Dermis blood vessel endothelial cell (primary cell): ENCODE results near the gene TPRG1. TPM values are rescaled to one million over a fixed set of nuclear protein-coding genes. Genes with fewer than 3 reads are reported as not detected.

ENCODE experiments used
- DNase-seq: peaks from one replicate; pipeline ENCODE4 v3.0.0; 2010
- total RNA-seq: library from RNA; depleted of rRNA; stranded (reverse); fragments of >200 nt; gene quantifications from 2 replicates; pipeline ENCODE4 v1.2.3, GENCODE V29; 2014

Gene TPRG1, protein sequence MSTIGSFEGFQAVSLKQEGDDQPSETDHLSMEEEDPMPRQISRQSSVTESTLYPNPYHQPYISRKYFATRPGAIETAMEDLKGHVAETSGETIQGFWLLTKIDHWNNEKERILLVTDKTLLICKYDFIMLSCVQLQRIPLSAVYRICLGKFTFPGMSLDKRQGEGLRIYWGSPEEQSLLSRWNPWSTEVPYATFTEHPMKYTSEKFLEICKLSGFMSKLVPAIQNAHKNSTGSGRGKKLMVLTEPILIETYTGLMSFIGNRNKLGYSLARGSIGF
- total RNA-seq: not detected in 2 replicates

GRCh38 chr3:189171707-189172106, at the start of gene TPRG1:
TSS of gene TPRG1 (plus strand) at chr3:189171971. CDS start at chr3:189207385, 35,414 bp downstream.
- DNase-seq: no peak

- no peak for DNase-seq
Measured at GRCh38 chr3:189122110-189122509, 49.7 kb upstream of the TPRG1 start.

DNA sequence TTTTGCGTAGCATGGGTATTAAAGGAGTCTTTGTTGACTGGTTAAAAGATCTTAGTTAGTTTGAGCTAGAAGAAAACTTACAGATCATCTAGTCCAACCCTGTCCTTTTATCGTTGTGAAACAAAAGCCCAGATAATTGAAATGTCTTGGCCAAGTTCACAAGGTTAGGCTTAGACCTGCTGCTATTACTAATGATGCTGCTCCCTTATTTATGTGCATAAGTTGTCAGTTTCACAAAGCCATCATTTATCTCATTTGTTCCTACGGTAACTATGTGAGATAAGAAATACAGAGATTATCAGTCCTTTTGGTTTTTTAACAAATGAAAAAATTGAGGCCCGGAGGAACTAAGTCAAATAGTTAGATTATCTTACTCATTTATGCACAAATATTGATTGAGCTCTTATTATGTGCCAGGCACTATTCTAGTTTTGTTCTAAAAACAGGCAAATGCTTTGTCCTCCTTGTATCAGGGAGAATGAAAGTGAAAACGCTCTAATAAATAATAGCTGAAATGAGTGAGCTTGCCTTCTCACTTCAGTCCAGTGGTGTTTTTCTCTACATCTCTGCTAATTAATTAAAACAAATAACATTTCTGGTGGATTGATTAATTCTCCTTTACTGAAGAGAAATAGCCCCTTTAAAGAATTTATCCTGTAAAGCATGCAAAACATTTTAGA, 49.1 kb upstream of the TPRG1 start:
- no peak for DNase-seq

DNA sequence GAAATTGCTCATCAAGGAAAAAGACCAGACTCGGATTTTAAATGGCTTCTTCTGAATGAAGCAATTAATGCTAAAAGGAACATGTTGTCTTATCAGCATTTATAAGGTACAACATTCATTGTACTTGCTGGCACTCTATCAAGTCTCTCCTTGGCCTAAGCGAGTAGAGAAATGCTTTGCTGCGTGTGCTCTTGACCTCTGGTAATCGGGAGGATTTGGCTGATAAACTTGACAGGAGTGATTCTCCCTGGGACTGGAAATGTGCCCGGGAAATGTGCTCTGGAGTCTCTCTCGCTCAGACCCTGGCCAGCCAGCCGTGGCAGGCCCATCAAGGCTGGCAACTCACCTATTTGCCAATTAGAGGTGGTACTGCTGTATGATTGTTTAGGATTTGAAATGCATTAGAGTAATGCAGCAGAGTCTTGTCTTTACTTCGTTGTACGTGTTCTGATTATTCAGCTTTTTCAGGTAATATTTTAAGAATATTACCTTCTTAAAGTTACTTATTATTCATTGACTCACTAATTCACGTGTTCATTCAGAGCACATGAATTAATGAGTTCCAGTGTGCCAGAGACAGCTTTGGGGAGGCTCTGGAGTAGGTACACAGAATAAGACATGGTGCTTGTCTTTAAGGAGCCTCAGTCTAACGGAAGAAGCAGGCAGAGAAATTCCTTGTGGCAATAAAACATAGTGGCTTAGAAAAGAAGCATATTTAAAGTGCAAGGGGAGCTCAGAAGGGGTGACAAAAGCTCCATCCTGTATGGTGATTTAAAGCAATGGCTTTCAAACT, 48.0 kb upstream of the TPRG1 start:
- no peak for DNase-seq

DNA sequence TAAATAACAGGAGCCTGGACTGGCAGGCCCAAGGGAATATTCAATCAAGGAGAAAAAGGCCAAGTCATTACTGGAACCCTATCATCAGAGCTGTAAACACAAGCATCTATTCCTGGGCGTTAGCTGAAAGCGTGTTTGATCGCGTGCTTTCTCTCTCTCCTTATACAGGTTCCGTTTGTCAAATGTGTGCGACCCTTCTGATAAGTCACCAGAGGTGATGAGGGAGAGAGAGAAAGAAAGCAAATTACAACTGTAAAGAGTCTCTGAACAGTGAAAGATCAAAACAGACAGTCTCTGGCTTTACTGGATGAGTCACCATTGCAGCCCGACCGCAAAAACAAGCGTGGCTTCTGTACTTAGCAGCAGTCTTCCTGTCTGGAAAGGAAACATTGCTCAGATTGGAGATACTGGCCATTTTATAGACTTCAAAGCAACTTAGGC, 39.5 kb upstream of the TPRG1 start:
- peak; percentile 83 for DNase-seq

DNA sequence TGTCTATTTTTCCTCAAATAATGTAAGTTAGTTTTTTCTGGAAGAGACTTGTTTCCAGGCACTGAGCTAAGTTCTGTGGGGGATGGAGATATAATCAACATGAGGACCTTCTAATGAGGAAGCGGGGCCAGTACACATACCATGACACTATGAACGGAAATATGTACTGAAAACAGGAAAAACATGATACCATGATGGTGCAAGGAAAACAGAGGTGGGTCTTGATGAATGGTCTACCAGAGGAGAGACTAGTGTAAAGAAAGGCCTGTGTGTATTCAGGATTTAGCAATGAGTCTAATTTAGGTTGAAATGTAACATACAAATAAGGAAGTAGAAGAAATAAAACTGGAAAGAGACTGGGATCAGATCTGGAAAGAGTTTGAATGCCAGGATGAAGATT, 38.9 kb upstream of the TPRG1 start:
- no peak for DNase-seq

GRCh38 chr3:189133768-189134167, 38.0 kb upstream of the TPRG1 start:
- DNase-seq: no peak

DNA sequence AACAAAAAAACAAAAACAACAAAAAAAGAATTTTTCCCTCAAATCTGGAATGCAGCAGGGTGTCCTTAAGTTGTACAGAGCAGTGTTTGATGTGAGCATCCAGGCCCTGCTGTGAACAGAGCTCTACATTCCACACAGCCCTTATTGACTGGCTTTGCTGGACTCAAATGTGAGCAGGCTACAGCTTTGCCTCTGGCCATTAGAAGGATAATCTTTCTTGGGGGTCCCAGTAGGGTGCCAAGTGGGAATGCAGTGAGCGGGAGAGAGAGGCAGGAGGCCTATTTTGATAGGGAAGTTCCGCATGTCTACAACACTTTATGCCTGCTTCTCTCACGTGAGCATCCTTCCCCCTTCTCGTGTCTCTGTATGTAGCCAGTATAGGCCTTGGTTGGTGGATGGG, 34.4 kb upstream of the TPRG1 start:
- no peak for DNase-seq

DNA sequence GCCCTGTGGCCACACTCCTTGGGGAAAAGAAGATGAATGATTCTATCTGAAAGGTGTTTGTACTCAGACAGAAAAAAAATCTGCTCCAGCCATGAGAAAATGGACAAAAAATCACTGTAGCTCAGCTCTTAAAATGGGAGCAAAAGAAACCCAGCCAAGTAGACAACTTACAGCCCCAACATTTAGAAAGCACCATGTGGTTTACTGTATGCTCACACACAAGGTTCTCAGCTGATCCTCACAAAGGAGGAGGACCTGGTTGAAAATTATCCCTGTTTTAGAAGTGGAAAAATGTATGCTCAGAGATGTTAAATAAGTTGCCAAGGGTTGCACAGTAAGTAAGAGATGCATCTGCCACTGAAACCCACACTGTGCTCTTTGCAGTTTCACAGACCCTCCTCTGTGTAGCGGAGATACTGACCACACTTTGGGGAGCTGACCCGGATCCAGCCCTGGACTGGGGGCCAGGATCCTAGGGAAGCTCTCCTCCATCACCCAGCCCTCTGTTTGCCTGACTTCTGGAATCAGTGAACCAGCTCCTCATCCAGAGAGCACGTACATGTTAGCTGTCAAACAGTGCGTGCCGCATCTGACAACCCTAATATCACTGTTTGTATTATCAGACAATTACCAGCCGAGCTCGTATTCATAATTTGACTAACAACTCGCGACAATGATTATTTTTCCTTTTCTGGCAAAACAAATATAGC, 32.7 kb upstream of the TPRG1 start:
- DNase-seq: no peak

DNA sequence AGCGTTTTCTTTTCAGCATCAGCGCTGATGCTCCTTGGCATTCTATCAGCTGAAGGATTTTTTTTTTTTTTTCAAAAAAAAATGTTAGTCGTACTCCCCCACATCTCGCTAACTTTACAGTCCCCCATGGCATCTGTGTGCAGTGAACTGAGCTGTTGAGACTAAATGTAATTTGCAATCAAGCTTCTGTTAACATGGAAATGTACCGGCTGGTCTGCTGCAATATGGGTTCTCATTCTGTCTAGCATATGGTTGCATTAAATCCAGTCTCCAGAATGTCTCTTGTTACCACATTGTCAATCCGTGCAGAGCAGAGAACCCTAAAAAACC, 32.2 kb upstream of the TPRG1 start:
- DNase-seq: no peak

DNA sequence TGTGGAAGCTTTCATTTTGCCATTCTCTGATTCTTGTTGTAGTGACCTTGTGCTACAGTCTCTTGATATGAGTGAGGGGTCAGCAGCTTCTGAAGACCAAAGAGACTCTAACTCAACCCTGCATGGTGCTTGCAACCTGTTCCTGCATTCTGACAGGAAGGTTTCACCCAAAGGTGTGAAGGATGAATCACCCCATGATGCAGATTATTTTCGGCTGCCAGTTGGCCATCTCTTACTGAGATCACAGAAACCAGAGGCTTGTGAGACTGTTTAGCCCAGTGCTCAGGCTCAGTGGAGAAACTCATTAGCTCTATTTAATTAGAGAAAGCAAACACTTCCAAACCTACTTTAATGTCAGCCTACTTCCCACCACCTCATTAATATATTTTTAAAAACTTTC, 29.2 kb upstream of the TPRG1 start:
- DNase-seq: no peak

DNA sequence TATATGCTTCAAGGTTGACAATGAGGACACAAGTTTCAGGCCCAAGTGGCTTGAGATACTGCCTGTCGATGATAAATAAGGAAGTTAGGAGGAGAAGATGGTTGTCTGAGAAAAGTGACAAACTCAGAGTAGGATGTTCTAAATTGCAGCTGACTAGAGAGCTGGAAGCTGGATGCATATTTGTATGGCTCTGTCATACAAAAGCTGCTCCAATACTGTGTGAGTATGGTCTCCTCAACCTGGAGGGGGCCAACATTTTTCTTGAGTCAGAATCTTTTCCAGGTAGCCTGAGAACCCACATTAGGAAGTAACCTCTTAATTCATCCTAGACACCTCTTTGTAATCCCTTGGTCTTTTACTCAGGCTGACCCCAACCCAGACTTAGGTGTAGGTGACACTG, 28.4 kb upstream of the TPRG1 start:
- DNase-seq: no peak

GRCh38 chr3:189143771-189144170, 28.0 kb upstream of the TPRG1 start:
- DNase-seq: no peak

DNA sequence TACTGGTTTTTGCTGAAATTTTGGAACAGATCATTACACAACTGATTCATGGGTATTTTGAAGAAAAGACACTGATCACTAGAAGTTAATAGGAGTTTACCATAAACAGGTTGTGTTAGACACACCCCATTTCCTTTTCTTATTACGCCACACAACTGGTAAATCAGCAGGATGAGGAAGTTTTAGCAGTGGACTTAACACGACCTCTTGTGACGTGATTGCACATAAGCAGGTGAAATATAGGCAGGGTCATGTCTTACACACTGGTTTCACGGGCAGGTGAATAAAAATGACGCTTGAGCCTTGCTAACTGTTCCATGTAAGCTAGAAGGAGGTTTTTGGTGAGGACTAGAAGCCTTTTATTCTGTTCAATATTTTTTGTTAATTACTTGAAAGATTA, 27.1 kb upstream of the TPRG1 start:
- DNase-seq: peak; percentile 38

DNA sequence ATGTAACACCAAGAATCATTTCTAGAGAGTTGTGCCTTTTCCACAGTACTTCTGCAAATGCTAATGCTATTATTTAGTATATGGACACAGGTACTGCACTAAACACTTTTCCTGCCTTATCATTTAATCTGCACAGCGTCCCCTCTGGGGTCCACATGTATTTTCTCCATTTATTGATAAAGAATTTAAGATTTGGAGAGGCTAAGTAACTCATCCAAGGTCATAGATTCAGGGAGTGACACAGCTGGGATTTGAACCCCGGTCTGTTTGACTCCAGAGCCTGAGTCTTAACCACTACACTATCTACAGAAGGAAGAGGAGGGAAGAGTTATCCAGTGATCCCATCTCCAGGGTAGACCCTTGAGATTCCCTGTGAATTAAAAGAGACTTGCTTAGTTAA, 24.9 kb upstream of the TPRG1 start:
- DNase-seq: no peak

GRCh38 chr3:189148081-189148507, 23.7 kb upstream of the TPRG1 start:
- peak; percentile 75 for DNase-seq

GRCh38 chr3:189149203-189149602, 22.6 kb upstream of the TPRG1 start:
- no peak for DNase-seq

DNA sequence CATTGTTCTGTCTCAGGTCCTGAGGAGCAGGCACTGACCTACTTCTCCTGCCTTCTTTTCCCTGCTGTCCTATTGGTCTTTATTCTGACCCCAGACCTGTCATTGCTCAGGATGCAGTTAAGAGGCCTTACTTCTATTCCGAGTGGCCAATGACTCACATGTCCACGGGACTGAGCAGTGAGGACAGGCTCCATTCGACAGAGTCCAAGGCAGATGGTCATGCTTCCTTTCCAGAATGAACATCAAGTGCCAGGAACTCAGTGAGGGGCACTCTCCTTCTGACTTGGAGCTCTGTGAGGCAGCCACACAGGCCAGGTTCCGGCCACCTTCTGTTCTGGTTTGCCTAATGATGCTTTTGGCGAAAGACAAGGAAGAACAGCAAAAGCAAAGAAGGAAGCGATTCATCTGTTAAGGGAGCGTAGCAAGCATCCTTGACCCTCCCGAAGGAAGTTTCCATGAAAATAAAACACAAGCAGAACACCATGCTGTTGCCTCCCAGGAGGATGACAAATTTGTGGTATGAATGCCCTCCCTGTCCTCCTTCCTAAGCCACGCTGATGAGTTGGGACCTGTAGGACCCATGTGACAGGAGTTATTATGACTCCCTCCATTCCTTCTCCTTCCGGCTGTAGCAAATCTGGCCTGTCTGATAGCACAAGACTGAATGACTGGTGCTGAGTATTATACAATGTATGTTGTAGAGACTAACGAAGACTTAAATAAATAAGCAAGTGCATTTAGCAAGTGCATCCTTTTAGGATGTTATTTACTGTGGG, 14.4 kb upstream of the TPRG1 start:
- DNase-seq: no peak

GRCh38 chr3:189158034-189158433, 13.7 kb upstream of the TPRG1 start:
- DNase-seq: no peak

- DNase-seq: no peak
Measured at GRCh38 chr3:189160519-189161309, 11.1 kb upstream of the TPRG1 start.

GRCh38 chr3:189165092-189165612, 6.6 kb upstream of the TPRG1 start:
- no peak for DNase-seq
